GM18951 (cell line): ENCODE measurements around the gene TSPO.

Source experiments
- POLR2A ChIP-seq: IDR thresholded peaks from 4 replicates; pipeline ENCODE4 v1.6.1; 2011; ENCODE audit warnings: mild to moderate bottlenecking; ENCODE audit not compliant: insufficient read length, insufficient read depth; ENCODE audit errors: extremely low read depth
- in situ Hi-C: fragments of 300-500 bp; cut with MboI; formaldehyde crosslinking; loops from one replicate; pipeline ENCODE4 v1.12.0; 2022; ENCODE audit warnings: low sequenced_read_pairs, mixed read lengths, inconsistent platforms; ENCODE audit not compliant: unreplicated experiment

TSPO gene

GRCh38 chr22:43209971-43210370 lies 58.6 kb downstream of the TSPO start:
- no peak for TF ChIP-seq POLR2A
- in situ Hi-C loops, result no loop called here

DNA sequence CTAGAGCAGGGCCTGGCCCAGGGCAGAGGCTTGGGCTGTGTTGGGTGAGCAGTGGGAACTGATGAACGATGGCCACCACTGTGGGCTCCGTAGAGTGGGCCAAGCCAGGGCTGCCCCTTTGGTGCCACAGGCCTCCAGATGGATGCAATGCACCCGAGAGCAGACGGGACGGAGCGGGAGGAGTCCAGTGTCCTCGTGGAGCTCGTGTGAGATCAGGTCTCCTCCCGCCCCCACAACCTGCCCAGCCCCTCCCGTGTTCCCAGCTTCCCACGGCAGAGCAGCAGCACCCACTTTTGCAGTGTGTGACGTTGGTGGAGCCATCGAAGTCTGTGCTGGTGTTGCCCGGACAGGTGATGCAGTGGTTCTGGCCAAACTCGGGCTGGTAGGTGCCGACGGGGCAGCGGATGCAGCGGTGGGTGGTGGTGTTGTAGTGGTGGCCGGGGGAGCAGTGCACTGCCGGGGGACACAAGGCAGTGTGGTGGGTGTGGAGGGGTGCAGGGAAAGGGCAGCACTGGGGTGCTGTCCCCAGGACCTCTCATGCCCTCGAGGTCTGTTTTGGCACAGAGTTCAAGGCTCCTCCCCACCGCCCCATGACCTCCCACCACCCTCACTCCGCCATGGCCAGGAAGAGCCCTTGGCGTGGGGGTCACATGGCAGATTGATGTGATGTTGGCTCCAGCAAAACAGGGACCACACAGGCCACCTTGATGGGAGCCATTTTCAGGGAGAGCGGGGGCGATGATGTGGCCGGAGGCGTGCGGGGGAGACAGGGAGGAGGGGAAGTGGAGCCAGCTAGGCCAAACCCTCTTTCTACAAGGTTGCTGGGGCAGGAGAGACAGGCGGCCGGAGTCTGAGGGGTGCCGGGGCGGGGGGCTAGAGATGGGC lies 59.5 kb downstream of the TSPO start:
- TF ChIP-seq POLR2A, result no peak
- in situ Hi-C loops, result no loop called here

DNA sequence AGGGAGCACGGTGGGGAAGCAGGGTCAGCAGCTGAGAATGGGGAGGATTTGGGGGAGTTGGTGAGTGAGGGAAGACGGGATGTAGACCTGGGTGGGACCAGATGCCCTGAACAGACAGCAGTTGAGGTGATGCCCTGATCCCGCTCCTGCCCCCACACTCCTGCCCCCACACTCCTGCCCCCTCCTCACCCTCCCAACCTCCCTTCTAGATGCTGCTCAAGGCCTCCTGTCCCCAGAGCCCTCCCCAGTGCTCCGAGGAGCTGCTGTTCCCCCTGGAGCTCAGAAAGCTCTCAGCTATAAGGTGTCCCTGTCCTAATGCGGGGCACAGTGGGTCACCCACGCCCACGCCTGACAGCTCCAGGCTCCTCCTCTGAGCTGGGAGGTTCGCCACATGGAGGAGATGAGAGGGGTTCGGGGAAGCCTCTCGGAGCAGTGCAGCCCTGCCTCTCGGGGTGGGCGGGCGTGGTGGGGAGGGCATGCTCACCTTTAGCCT lies 60.6 kb downstream of the TSPO start:
- in situ Hi-C loops, result no loop called here
- no peak for TF ChIP-seq POLR2A

DNA sequence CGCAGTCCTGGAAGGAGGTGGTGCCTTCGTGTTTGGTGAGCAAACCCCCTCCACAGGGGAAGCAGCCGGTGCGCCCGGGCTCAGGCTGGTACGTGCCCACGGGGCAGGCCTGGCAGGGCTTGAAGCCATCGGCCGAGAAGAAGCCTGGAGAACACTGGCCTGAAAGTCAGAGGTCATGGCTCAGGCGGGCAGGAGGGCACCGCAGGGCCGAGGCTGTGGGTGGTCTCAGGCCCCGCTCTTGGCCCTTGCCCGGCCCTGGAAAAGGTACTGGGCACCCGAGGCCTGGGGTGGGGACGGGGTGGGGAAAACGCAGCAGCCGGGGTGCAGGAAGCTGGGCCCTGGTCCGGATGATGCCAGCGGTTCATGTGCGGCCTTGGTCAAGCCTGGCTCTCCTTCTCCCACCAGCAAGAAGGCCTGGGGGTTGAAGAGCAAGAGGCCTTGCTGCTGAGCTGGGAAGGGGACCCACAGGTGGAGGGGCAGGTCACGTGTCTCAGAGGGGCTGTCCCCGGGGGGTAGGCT lies 61.1 kb downstream of the TSPO start:
- in situ Hi-C loops, result no loop called here

More for the DNA sequence above, 61.1 kb downstream of the TSPO start:
- no peak for TF ChIP-seq POLR2A
